HG02798 (cell line): Measurements from ENCODE around the gene HMOX1.

Experiments used
- ATAC-seq: cut with Tn5 transposase; IDR thresholded peaks from one replicate; pipeline ENCODE4 v1.9.1; 2021; ENCODE audit warnings: mild to moderate bottlenecking; ENCODE audit not compliant: unreplicated experiment, poor library complexity

HMOX1 gene

DNA sequence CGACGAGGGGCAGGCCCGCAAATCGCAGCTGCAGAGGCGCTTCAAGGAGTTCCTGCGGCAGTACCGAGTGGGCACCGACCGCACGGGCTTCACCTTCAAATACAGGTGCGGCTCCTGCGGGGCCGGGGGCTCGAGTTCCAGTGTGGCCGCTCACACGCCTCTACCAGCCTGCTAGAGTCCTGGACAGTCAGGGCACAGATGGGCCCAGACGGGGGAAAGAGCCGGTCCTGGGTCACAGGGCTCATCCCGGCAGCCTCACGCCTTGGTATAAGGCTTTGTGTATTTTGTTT, 19.6 kb downstream of the HMOX1 start:
- ATAC-seq: peak; percentile 7

DNA sequence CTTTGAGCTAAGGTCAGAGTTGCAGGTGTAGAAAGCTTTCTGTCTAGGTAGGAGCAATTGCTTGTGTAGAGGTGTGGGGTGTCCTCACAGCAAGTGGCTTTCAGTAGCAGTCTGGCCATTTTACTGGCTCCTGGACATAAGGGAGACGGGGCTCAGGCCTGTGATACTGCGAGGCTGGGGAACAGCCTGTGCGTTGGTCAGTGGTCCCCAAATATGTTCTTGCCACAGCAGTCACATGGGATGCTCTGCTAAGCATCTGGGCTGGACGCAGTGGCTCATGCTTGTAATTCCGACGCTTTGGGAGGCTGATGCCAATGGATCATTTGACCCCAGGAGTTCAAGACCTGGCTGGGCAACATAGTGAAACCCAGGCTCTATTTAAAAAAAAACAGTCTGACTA, 21.0 kb downstream of the HMOX1 start:
- no peak for ATAC-seq

- ATAC-seq: no peak
Observed at GRCh38 chr22:35403356-35403755, 22.5 kb downstream of the HMOX1 start.

DNA sequence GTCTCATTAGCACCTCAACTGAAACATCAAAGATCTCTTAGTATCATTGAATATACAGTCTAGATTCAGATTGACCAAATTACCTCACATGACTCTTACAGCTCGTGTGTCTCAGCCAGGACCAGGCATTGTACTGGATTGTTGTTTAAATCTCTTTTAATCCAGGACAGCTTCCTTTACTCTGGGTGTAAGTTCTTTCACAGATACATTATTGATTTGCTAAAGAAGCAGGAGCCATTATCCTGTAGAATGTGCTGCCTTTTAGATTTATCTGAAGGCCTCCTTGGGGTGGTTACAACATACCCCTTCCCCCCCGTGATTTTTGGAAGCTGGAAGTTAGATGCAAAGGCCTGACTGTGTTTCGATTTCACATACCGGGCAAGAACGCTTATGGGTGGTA, 23.3 kb downstream of the HMOX1 start:
- no peak for ATAC-seq

- no peak for ATAC-seq
Observed at GRCh38 chr22:35406443-35406842, 25.5 kb downstream of the HMOX1 start.

GRCh38 chr22:35407362-35407761, 26.5 kb downstream of the HMOX1 start:
- no peak for ATAC-seq

DNA sequence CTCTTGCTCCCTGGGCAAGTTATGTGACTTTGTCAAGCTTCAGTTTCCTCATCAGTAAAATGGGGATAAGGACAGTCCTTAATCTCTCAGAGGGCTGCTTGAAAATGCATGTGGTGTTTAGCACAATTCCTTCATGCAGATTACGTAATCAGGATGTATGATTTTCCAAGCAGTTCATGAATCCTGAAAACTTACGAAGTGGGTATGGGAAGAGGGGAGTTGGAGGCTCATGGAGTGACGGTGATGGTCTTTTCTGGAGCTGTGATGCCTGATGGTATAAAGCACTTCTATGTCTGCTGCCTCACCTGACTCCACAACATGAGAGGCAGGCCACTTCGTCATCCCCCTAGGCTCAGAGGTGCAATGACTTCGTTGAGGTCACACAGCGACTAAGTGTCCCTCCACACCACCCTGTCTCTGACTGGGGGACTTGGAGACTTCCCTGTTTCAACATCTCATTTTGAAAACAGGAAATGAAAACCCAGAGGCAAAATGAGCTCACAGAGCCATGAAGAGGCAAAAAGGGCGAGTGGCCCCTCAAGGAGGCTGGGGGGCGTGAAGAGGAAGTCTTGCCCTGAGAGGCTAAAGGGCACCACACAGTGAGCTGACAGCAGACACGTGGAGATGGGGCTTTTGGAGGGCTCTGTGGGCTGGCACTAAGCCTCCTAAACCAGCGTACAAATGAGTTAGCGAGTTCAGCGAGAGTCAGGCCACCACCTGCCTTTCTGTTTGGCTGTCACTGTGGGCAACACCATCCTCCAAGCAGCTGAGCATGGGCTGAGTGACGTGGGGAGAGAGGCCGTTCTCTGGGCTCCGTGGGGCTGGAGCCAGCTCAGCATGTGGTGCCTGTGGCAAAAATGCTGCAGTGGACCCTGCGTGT, 29.1 kb downstream of the HMOX1 start:
- ATAC-seq: peak; percentile 66

DNA sequence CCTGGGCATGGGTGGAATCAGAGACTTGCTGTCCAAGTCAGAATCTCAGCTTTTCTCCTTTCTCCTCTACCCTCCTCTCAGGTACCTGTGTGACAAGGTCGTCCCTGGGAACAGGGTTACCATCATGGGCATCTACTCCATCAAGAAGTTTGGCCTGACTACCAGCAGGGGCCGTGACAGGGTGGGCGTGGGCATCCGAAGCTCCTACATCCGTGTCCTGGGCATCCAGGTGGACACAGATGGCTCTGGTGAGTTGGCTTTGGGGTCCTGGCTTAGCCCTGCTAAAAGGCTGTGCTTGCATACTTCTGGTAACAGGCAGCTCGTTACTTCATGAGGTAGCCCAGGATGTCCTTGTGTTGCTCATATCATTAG, 29.8 kb downstream of the HMOX1 start:
- ATAC-seq: no peak

- peak; percentile 42 for ATAC-seq
Observed at GRCh38 chr22:35411102-35411501, 30.2 kb downstream of the HMOX1 start.

DNA sequence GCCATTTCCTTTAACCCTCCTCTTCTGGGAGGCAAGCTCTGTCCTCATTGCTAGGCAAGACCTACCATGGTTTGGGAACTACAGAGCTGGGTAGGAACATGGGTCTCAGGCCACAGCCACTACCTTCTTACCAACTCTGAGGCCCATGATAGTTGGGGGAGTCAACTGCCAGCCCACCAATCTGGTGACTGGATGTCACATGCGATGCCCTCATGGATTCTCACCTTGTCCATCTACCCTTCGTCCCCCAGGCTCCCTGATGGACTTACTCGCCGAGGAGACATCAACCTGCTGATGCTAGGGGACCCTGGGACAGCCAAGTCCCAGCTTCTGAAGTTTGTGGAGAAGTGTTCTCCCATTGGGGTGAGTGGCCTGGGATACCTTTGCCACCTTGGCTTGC, 32.7 kb downstream of the HMOX1 start:
- no peak for ATAC-seq

- ATAC-seq: no peak
Observed at GRCh38 chr22:35417606-35418005, 36.7 kb downstream of the HMOX1 start.

GRCh38 chr22:35418088-35418487, 37.2 kb downstream of the HMOX1 start:
- no peak for ATAC-seq

- ATAC-seq: no peak
Observed at GRCh38 chr22:35418731-35419130, 37.8 kb downstream of the HMOX1 start.

GRCh38 chr22:35419756-35420155, 38.9 kb downstream of the HMOX1 start:
- ATAC-seq: no peak

DNA sequence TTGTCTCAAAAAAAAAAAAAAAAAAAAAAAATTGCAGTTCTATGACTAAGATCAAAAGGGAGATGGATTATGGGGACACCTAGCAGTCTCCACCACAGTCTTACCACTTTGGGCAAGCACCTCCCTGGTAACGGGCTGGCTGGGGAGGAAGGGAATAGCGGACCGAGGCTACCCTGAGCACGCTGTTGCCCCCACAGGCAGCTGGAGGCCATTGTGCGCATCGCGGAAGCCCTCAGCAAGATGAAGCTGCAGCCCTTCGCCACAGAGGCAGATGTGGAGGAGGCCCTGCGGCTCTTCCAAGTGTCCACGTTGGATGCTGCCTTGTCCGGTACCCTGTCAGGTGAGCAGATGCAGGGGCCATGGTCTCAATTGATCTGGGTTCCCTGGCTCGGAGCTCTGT, 40.2 kb downstream of the HMOX1 start:
- no peak for ATAC-seq

GRCh38 chr22:35422145-35422544, 41.2 kb downstream of the HMOX1 start:
- no peak for ATAC-seq

DNA sequence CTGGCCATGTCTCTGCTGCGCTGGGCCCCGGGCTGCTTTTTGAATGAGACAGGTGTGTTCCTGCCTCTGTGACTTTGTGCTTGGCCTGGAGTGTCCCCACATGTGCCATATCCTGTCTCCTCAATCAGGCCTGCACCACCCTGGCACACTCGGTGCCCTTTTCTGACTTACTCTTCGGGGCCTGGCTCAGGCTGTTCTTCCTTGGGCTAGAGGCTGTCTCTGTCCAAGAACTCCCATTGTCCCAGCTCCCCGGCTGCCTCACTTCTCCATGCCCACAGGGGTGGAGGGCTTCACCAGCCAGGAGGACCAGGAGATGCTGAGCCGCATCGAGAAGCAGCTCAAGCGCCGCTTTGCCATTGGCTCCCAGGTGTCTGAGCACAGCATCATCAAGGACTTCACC, 42.0 kb downstream of the HMOX1 start:
- no peak for ATAC-seq

GRCh38 chr22:35424081-35424480, 43.2 kb downstream of the HMOX1 start:
- no peak for ATAC-seq

DNA sequence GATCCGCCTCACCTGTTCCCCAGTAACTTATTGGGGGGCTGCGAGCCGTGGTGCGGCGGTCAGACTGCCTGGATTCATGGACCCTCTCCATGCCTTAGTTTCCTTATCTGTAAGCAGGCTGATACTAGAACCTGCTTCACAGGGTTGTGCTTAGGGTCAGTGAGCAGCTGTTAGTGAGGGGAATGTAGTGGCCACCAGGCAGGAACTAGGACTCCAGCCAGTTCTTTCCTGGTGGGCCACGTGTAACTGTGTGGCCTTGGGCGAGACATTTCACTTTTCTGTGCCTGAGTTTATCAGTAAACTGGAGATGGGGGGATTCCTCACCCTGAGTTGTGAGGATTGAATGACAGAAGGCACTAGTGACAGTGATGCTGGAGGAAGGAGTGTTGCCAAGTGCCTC, 43.9 kb downstream of the HMOX1 start:
- no peak for ATAC-seq

DNA sequence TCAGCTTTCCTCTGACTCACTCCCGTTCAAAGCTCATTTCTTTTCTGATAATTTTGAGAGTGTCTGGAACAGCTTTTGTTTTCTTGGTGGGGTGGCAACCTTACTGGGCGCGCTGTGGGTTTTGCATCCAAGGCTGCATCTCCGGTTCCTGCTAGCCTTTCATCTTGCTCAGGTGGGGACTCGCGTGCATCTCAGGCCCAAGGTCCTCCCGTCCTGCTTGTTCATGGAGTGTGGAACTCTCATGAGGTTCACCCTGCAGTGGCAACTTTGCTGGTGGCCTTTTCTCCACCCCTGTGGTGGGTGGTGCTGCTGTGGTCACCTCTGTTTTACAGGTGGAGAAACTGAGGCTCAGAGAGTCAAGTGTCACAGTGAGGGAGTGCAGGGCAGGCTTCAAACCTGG, 44.6 kb downstream of the HMOX1 start:
- ATAC-seq: no peak

DNA sequence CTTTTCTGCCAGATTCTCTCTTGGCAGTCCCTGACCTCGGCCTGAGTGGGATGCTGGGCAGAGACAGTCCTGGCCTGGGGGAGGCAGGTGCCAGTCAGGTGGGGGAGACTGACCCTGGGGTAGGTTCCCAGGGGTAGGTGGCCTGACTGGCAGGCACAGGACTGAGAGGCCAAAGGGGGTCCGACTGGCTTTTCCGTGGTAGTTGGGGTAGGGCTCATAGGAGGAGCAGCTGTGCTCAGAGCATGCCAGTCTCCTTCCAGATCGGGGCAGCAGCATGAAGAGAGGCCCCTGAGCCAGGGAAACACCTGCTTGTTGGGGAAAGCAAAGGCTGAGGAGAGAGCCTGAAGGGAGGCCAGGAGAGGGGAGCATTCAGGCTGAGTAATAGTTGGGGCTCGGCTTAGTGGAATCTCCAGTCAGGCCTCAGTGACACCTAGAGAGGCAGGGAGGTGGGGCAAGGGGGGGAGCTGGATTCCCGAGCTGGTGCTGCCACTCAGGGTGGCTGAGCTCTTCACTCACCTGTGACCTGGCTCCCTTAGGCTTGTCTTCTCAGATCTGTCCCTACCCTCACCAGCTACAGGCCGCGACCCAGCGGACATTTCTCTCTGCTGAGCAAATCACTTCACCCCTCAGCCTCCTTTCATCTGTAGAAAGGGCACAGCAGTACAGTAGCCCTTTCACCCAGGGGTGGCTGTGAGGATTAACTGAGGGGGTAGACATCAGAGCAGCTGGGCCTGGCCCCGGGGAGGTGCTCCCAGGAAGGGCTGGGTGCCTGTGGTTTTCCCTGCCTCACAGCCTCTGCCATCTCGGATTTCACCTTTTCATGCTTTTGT, 45.3 kb downstream of the HMOX1 start:
- ATAC-seq: no peak

DNA sequence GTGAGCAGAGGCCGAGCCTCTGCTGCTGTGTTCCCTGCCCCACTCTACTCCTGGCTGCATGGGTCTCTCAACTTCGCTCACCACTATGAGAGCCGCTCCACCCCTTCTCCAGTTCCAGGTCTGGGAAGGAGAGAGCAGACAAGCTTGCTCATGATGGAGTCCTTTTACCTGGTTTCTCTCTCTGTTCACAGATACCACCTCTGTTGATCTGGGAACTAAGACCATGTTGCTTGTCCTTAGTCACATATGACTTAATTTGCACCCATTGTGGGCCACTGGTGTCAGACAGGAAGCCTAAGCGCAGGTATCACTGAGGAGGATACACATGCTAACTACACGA, 45.9 kb downstream of the HMOX1 start:
- ATAC-seq: no peak
